ENCODE data around the gene TNNT2.

GRCh38 chr1:201311356-201312011, 66.0 kb downstream of the TNNT2 start:
- TF ChIP-seq, protein P1, sequence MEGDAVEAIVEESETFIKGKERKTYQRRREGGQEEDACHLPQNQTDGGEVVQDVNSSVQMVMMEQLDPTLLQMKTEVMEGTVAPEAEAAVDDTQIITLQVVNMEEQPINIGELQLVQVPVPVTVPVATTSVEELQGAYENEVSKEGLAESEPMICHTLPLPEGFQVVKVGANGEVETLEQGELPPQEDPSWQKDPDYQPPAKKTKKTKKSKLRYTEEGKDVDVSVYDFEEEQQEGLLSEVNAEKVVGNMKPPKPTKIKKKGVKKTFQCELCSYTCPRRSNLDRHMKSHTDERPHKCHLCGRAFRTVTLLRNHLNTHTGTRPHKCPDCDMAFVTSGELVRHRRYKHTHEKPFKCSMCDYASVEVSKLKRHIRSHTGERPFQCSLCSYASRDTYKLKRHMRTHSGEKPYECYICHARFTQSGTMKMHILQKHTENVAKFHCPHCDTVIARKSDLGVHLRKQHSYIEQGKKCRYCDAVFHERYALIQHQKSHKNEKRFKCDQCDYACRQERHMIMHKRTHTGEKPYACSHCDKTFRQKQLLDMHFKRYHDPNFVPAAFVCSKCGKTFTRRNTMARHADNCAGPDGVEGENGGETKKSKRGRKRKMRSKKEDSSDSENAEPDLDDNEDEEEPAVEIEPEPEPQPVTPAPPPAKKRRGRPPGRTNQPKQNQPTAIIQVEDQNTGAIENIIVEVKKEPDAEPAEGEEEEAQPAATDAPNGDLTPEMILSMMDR (IDR thresholded peaks at IDR 0.05; ENCODE audit: extremely low read depth in 1 of 2, insufficient read depth in 1 of 2, low read depth in 1 of 2, low read length in 2 of 2), result no peak
- TF ChIP-seq MAX (IDR thresholded peaks at IDR 0.05; ENCODE audit: insufficient read depth, insufficient read length) (no peak), POLR2A (IDR thresholded peaks at IDR 0.05; ENCODE audit: low read depth, low read length) (no peak)

Measured in endothelial cell of umbilical vein (primary cell).